ENCODE results near the gene PCSK1.
A peak's percentile ranks its signal among the peaks of the same experiment; 100 is the strongest.
"Not testable (repeated sequence)": the region's sequence is repeated elsewhere in the genome, so short reads cannot be mapped to it uniquely, and the experiment has no call there.

PCSK1 gene

GRCh38 chr5:96425443-96425842, 7.6 kb downstream of the PCSK1 start:
- no peak for DNase-seq

GRCh38 chr5:96415897-96416296, 17.2 kb downstream of the PCSK1 start:
- DNase-seq = no peak

- DNase-seq = no peak
These were observed 20.1 kb downstream of the PCSK1 start for GRCh38 chr5:96412868-96413449.

GRCh38 chr5:96410013-96410412, 23.0 kb downstream of the PCSK1 start:
- no peak for DNase-seq

GRCh38 chr5:96408841-96409538, 24.1 kb downstream of the PCSK1 start:
- peak; percentile 6 for DNase-seq

- DNase-seq = peak; percentile 74
These were observed 24.8 kb downstream of the PCSK1 start for GRCh38 chr5:96408210-96408777.

- DNase-seq = no peak
These were observed 25.6 kb downstream of the PCSK1 start for GRCh38 chr5:96407436-96407835.

GRCh38 chr5:96404191-96404867, 28.7 kb downstream of the PCSK1 start:
- no peak for DNase-seq

GRCh38 chr5:96402500-96402899, 30.5 kb downstream of the PCSK1 start:
- no peak for DNase-seq

GRCh38 chr5:96396878-96397277, 36.2 kb downstream of the PCSK1 start:
- DNase-seq = no peak

GRCh38 chr5:96395295-96395694, 37.8 kb downstream of the PCSK1 start:
- not testable (repeated sequence) for DNase-seq

GRCh38 chr5:96391921-96392320, 41.1 kb downstream of the PCSK1 start:
- no peak for DNase-seq

- peak; percentile 84 for DNase-seq
These were observed 44.9 kb downstream of the PCSK1 start for GRCh38 chr5:96388176-96388575.

- peak; percentile 28 for DNase-seq
These were observed 45.4 kb downstream of the PCSK1 start for GRCh38 chr5:96387616-96388015.

GRCh38 chr5:96385538-96385937, 47.5 kb downstream of the PCSK1 start:
- no peak for DNase-seq

GRCh38 chr5:96384353-96384752, 48.7 kb downstream of the PCSK1 start:
- DNase-seq = peak; percentile 34

- DNase-seq = peak; percentile 5
These were observed 51.5 kb downstream of the PCSK1 start for GRCh38 chr5:96381526-96381925.

- DNase-seq = no peak
These were observed 53.2 kb downstream of the PCSK1 start for GRCh38 chr5:96379896-96380295.

GRCh38 chr5:96377597-96377996, 55.5 kb downstream of the PCSK1 start:
- no peak for DNase-seq

GRCh38 chr5:96377167-96377566, 55.9 kb downstream of the PCSK1 start:
- peak; percentile 25 for DNase-seq

GRCh38 chr5:96374653-96375052, 58.4 kb downstream of the PCSK1 start:
- DNase-seq = no peak

GRCh38 chr5:96373381-96373733, 59.7 kb downstream of the PCSK1 start:
- no peak for DNase-seq

GRCh38 chr5:96372726-96373380, 60.2 kb downstream of the PCSK1 start:
- no peak for DNase-seq
